Measurements from ENCODE around the gene GSK3B.

GSK3B gene

DNA sequence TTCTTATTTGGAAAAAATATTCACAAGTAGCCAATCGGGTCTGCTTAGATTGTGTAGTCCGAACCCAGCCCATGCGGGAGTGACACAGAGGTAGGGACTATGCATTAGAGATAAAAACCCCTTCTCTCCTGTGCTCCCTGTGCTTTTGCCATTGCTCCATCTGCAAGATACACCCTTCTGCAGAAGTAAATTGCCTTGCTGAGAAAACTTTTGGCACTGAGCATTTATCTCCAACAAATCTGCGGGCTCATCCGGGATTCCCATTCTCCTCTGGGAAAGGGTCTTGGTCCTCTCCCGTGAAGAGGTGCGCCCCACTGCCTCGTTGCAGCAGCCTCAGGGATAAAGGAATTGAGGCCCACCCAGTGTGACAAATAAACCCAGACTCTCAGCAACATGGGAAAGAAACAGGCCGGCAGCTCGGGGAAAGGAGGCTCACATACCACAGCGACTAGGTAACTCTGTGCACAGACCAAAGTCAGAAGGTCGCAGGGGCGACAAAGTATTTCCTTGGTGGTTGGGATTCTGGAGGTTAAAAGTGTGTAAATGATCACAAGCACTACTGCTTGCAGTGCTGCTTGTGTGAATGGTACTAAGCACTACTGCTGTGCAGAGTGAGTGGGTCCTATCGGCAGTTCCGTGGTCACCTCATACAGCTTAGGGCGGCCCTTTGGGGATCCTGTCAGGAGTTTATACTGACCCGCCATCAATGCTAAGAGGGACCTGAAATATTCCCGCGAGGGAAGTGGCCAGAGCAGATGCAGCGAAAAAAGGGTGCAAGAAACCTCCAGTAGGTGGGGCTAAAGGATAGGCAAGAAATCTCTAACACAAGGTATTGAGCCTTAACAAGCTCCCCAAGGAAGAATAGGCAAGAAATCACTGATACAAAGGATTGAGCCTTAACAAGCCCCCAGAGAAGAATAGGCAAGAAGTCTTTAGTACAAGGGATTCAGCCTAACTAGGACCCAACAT, 54.3 kb downstream of the GSK3B start:
- no peak overlapping the region for H3K27ac ChIP-seq (ENCODE audit: low read depth, low read length, severe bottlenecking)
- no peaks in the 10 kb centered on the region for H3K4me1 ChIP-seq (ENCODE audit: control insufficient read depth, insufficient read depth, low read length, poor library complexity, severe bottlenecking)
- 99% methylated on average over 17 to 19 of the region's 20 CpGs for WGBS, 2 experiments (ENCODE audit: insufficient coverage in 2 of 2)
- H3K9me3 ChIP-seq (ENCODE audit: control insufficient read depth, low read length), result peaks cover 50% of the 10 kb centered on the region
- peaks cover 49% of the 10 kb centered on the region for H3K36me3 ChIP-seq (ENCODE audit: control insufficient read depth, insufficient read depth, low read length)
- H3K4me3 ChIP-seq (ENCODE audit: extremely low read depth, insufficient read depth, low read length, poor library complexity, severe bottlenecking), result no peak overlapping the region

DNA sequence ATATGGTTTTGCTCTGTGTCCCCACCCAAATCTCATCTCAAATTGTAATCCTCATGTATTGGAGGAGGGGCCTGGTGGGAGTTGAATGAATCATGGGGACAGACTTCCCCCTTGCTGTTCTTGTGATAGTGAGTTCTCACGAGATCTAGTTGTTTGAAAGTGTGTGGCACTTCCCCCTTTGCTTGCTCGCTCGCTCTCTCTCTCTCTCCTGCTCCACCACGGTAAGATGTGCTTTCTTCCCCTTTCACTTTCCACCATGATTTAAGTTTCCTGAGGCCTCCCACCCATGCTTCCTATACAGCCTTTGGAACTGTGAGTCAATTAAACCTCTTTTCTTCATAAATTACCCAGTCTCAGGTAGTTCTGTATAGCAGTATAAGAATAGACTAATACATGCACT, 60.7 kb downstream of the GSK3B start:
- no peaks in the 10 kb centered on the region for H3K4me1 ChIP-seq (ENCODE audit: control insufficient read depth, insufficient read depth, low read length, poor library complexity, severe bottlenecking)
- peaks cover 13% of the 10 kb centered on the region for H3K36me3 ChIP-seq (ENCODE audit: control insufficient read depth, insufficient read depth, low read length)
- H3K27ac ChIP-seq (ENCODE audit: low read depth, low read length, severe bottlenecking), result no peak overlapping the region
- H3K4me3 ChIP-seq (ENCODE audit: extremely low read depth, insufficient read depth, low read length, poor library complexity, severe bottlenecking), result no peak overlapping the region
- WGBS, 2 experiments (ENCODE audit: insufficient coverage in 2 of 2), result 87 to 90% methylated on average over 3 of the region's 4 CpGs
- H3K9me3 ChIP-seq (ENCODE audit: control insufficient read depth, low read length), result peaks cover 3% of the 10 kb centered on the region

DNA sequence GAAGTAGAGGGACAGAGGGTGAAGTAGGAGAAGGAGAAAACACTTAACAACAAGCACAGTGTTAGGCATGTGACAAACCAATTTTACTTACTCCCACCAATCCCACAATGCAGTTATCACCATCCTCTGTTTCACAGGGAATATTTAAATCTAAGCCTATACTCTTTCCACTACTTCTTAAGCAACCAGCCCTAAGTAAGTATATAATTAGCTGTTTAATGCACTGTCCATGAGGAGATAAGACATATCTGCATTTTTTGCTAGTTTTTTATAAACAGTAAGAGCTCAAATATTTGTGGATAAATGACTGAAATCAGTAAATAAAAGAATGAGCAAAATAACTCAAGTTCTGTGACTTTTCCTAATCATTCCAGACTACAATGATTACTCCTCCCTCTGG, 62.7 kb downstream of the GSK3B start:
- Histone ChIP-seq H3K36me3 (ENCODE audit: control insufficient read depth, insufficient read depth, low read length) (peaks cover 8% of the 10 kb centered on the region), H3K4me3 (ENCODE audit: extremely low read depth, insufficient read depth, low read length, poor library complexity, severe bottlenecking) (no peak overlapping the region), H3K27ac (ENCODE audit: low read depth, low read length, severe bottlenecking) (no peak overlapping the region), H3K9me3 (ENCODE audit: control insufficient read depth, low read length) (no peaks in the 10 kb centered on the region), H3K4me1 (ENCODE audit: control insufficient read depth, insufficient read depth, low read length, poor library complexity, severe bottlenecking) (no peaks in the 10 kb centered on the region)

DNA sequence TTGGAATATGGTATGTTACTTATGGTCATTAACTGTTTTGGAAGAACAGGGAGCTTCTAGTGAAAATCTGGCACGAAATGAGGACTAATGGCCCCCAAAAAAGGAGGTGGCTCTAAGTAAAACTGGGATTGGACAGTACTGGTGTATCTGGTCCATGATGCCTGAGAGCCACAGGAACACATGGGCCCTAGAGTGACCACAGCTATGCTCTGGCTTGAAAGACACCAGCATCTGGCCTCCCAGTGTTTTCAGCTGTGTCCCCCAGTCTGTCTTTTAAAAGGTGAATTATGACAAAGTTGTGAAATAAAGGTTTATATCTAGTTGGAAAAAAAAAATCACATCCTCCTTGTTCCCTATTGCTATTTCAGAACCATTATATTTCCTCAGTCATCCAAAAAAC, 64.5 kb downstream of the GSK3B start:
- H3K4me3 ChIP-seq (ENCODE audit: extremely low read depth, insufficient read depth, low read length, poor library complexity, severe bottlenecking), result no peak overlapping the region
- H3K9me3 ChIP-seq (ENCODE audit: control insufficient read depth, low read length), result no peaks in the 10 kb centered on the region
- no peak overlapping the region for H3K27ac ChIP-seq (ENCODE audit: low read depth, low read length, severe bottlenecking)
- WGBS, 2 experiments (ENCODE audit: insufficient coverage in 2 of 2), result 100% methylated on average over 1 of the region's 1 CpG
- H3K4me1 ChIP-seq (ENCODE audit: control insufficient read depth, insufficient read depth, low read length, poor library complexity, severe bottlenecking), result no peaks in the 10 kb centered on the region
- peaks cover 8% of the 10 kb centered on the region for H3K36me3 ChIP-seq (ENCODE audit: control insufficient read depth, insufficient read depth, low read length)

DNA sequence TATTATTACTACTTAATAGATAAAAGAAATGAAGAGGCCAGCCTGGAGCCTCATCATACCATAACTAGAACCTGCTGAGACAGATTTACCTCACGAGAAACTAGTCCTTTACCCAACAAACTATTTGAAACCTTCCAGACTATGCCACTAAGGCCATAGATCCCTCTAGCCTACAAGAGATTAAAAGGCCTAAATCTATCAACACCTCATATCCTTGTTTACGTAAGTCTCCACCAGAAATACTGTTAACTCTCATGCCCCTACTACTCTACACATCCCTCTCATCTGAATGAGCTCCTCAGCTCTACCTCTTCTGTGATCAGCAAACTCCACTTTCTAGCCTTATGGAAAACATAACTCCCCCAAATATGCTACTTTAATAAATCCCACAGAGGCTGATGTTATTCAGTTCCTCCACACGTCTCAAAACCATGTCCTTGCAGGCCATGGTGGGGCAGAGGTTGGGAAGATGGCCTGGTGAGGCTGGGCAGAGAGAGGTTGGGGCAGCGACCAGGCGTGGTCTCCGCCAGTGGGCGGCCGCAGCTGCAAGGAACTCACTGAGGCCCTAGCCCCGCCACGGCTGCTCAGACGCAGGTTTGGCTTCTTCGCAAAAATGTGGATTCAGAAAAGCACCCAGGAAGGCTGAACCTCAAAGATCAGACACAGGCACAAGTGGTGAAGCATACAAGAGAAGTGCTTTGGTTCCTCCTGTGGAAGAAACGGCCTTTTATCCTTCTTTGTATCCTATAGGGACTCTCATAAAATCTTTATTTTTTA, 65.8 kb downstream of the GSK3B start:
- Histone ChIP-seq H3K4me1 (ENCODE audit: control insufficient read depth, insufficient read depth, low read length, poor library complexity, severe bottlenecking) (no peaks in the 10 kb centered on the region), H3K9me3 (ENCODE audit: control insufficient read depth, low read length) (no peaks in the 10 kb centered on the region), H3K36me3 (ENCODE audit: control insufficient read depth, insufficient read depth, low read length) (peaks cover 10% of the 10 kb centered on the region), H3K4me3 (ENCODE audit: extremely low read depth, insufficient read depth, low read length, poor library complexity, severe bottlenecking) (no peak overlapping the region), H3K27ac (ENCODE audit: low read depth, low read length, severe bottlenecking) (no peak overlapping the region)
- WGBS, 2 experiments (ENCODE audit: insufficient coverage in 2 of 2), result 90 to 92% methylated on average over 4 to 12 of the region's 13 CpGs

DNA sequence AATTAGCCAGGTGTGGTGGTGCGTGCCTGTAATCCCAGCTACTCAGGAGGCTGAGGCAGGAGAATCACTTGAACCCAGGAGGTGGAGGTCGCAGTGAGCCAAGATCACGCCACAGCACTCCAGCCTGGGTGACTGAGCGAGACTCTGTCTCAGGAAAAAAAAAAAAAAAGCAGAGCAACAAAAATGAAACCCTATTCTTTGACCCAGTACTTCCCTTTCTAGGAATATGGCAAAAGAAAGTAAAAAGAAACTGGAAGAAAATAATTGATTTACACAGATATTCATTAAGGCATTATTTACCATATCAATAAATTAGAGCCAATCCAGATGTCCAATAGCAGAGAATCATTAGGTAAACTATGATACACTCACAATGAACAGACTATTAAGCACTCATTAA, 67.0 kb downstream of the GSK3B start:
- WGBS, 2 experiments (ENCODE audit: insufficient coverage in 2 of 2), result 93 to 100% methylated on average over 2 of the region's 4 CpGs
- Histone ChIP-seq H3K4me1 (ENCODE audit: control insufficient read depth, insufficient read depth, low read length, poor library complexity, severe bottlenecking) (no peaks in the 10 kb centered on the region), H3K4me3 (ENCODE audit: extremely low read depth, insufficient read depth, low read length, poor library complexity, severe bottlenecking) (no peak overlapping the region), H3K9me3 (ENCODE audit: control insufficient read depth, low read length) (no peaks in the 10 kb centered on the region), H3K27ac (ENCODE audit: low read depth, low read length, severe bottlenecking) (no peak overlapping the region), H3K36me3 (ENCODE audit: control insufficient read depth, insufficient read depth, low read length) (peaks cover 10% of the 10 kb centered on the region)

DNA sequence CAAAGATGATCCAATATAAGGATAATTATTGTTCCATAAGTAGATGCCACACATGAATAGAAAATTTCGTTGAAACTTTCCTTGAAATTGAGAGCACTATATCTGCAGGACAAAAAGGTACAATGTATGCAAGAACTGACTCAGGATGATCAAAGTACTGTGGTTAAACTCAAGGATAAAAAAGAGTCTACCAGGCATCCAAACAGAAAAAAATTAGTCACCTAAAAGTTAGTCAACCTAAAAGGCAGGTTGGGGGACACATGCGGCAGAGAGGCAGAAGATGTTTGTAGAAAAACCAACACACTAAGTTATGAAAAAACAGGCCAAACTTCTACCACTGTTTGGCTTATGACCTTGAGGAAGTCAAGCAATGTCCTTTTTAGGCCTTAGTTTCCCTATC, 68.7 kb downstream of the GSK3B start:
- Histone ChIP-seq H3K4me1 (ENCODE audit: control insufficient read depth, insufficient read depth, low read length, poor library complexity, severe bottlenecking) (no peaks in the 10 kb centered on the region), H3K36me3 (ENCODE audit: control insufficient read depth, insufficient read depth, low read length) (peaks cover 13% of the 10 kb centered on the region), H3K9me3 (ENCODE audit: control insufficient read depth, low read length) (no peaks in the 10 kb centered on the region), H3K27ac (ENCODE audit: low read depth, low read length, severe bottlenecking) (no peak overlapping the region), H3K4me3 (ENCODE audit: extremely low read depth, insufficient read depth, low read length, poor library complexity, severe bottlenecking) (no peak overlapping the region)
- WGBS, 2 experiments (ENCODE audit: insufficient coverage in 2 of 2), result 83% methylated on average over 1 of the region's 2 CpGs; no CpG with 5 or more reads in 1 of the 2 experiments

DNA sequence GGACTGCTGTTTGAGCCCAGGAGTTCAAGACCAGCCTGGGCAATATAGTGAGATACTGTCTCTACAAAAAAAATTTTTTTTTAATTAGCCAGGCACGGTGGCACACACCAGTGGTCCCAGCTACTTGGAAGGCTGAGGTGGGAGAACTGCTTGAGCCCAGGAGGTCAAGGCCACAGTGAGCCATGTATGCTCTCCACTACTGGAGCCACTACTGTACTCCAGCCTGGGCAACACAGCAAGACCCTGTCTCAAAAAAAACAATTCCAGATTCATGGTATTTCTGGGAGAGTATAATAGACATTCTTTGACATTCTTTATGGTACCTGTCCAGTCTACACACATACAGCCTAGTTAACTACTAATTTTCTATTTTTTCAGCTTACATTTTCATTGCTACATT, 70.1 kb downstream of the GSK3B start:
- H3K27ac ChIP-seq (ENCODE audit: low read depth, low read length, severe bottlenecking), result no peak overlapping the region
- H3K9me3 ChIP-seq (ENCODE audit: control insufficient read depth, low read length), result no peaks in the 10 kb centered on the region
- 100% methylated on average over 1 of the region's 1 CpG; no CpG with 5 or more reads in 1 of the 2 experiments for WGBS, 2 experiments (ENCODE audit: insufficient coverage in 2 of 2)
- H3K4me3 ChIP-seq (ENCODE audit: extremely low read depth, insufficient read depth, low read length, poor library complexity, severe bottlenecking), result no peak overlapping the region
- H3K4me1 ChIP-seq (ENCODE audit: control insufficient read depth, insufficient read depth, low read length, poor library complexity, severe bottlenecking), result no peaks in the 10 kb centered on the region
- peaks cover 9% of the 10 kb centered on the region for H3K36me3 ChIP-seq (ENCODE audit: control insufficient read depth, insufficient read depth, low read length)

DNA sequence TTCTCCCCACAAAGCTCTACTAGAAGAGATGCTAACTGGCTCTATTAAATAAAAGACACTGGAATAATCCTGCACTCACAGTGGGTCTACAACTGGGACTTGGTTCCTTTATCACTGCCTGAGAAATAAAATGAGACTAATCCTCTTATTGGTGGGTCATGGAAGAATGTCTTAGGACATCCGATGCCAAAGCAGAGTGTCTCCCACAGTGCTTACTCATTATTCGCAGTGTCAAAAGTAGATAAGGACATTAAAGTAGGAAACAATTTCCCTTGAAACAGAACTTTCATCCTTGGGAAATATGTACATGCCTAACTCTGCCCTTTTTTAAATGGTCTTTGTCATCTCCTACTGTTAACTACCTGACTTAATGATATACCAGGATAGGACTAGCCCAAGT, 71.5 kb downstream of the GSK3B start:
- H3K36me3 ChIP-seq (ENCODE audit: control insufficient read depth, insufficient read depth, low read length), result peaks cover 9% of the 10 kb centered on the region
- no peaks in the 10 kb centered on the region for H3K9me3 ChIP-seq (ENCODE audit: control insufficient read depth, low read length)
- peaks cover under 1% of the 10 kb centered on the region for H3K4me1 ChIP-seq (ENCODE audit: control insufficient read depth, insufficient read depth, low read length, poor library complexity, severe bottlenecking)
- no peak overlapping the region for H3K27ac ChIP-seq (ENCODE audit: low read depth, low read length, severe bottlenecking)
- H3K4me3 ChIP-seq (ENCODE audit: extremely low read depth, insufficient read depth, low read length, poor library complexity, severe bottlenecking), result no peak overlapping the region
- WGBS, 2 experiments (ENCODE audit: insufficient coverage in 2 of 2), result 100% methylated on average over 1 of the region's 2 CpGs; no CpG with 5 or more reads in 1 of the 2 experiments

DNA sequence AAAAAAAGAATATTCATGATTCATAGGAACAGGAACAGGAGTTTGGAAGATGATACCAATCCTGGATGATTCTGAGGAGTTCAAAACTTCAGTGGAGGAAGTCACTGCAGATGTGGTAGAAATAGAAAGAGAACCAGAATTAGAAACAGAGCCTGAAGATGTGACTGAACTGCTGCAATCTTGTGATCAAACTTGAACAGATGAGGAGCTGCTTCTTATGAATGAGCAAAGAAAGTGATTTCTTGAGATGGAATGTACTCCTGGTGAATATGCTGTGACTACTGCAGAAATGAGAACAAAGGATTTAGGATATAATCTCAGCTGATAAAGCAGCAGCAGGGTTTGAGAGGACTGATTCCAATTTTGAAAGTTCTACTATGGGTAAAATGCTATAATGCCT, 72.7 kb downstream of the GSK3B start:
- H3K4me3 ChIP-seq (ENCODE audit: extremely low read depth, insufficient read depth, low read length, poor library complexity, severe bottlenecking), result no peak overlapping the region
- peaks cover 6% of the 10 kb centered on the region for H3K4me1 ChIP-seq (ENCODE audit: control insufficient read depth, insufficient read depth, low read length, poor library complexity, severe bottlenecking)
- no peaks in the 10 kb centered on the region for H3K9me3 ChIP-seq (ENCODE audit: control insufficient read depth, low read length)
- H3K36me3 ChIP-seq (ENCODE audit: control insufficient read depth, insufficient read depth, low read length), result peaks cover 9% of the 10 kb centered on the region
- H3K27ac ChIP-seq (ENCODE audit: low read depth, low read length, severe bottlenecking), result no peak overlapping the region

DNA sequence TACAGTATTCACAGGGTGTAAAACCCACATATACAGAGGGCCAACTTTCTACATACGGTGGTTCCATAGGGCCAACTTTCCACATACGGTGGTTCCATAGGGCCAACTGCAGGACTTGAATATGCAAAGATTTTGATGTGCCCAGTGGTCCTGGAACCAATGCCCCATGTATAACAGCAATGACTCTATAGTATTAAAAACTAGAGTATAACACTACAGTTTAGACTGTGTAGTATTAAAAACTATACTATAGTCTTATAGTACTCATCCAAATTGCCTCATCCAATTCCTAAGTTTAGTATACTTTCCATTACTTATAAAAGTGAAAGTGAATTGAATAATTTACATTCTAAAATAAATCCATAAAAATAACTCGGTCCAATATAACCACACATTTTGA, 75.9 kb downstream of the GSK3B start:
- H3K36me3 ChIP-seq (ENCODE audit: control insufficient read depth, insufficient read depth, low read length), result peaks cover 3% of the 10 kb centered on the region
- H3K9me3 ChIP-seq (ENCODE audit: control insufficient read depth, low read length), result no peaks in the 10 kb centered on the region
- 100% methylated on average over 2 of the region's 3 CpGs; no CpG with 5 or more reads in 1 of the 2 experiments for WGBS, 2 experiments (ENCODE audit: insufficient coverage in 2 of 2)
- H3K4me3 ChIP-seq (ENCODE audit: extremely low read depth, insufficient read depth, low read length, poor library complexity, severe bottlenecking), result no peak overlapping the region
- no peak overlapping the region for H3K27ac ChIP-seq (ENCODE audit: low read depth, low read length, severe bottlenecking)
- peaks cover 6% of the 10 kb centered on the region for H3K4me1 ChIP-seq (ENCODE audit: control insufficient read depth, insufficient read depth, low read length, poor library complexity, severe bottlenecking)
